CD4-positive, alpha-beta T cell (primary cell): ENCODE measurements around the gene RNF123. TPM values are rescaled to one million over a fixed set of nuclear protein-coding genes. Genes with fewer than 3 reads are reported as not detected.

Source experiments
- ATAC-seq: fragments of 200-7000 bp; cut with Tn5 transposase; one replicate; pipeline ENCODE4 v1.10.0; 2022; ENCODE audit warnings: mild to moderate bottlenecking; ENCODE audit not compliant: poor library complexity
- CTCF ChIA-PET: fragments of 350-600 bp; sonication (Branson Sonifier 250); formaldehyde crosslinking; loops from one replicate; lab custom pipeline; 2021; ENCODE audit warnings: antibody characterized with exemption, inconsistent platforms; lab: Charles Lee
- POLR2A ChIA-PET: fragments of 350-600 bp; sonication (Branson Sonifier 250); formaldehyde crosslinking; loops from one replicate; lab custom pipeline; 2021; ENCODE audit warnings: antibody characterized with exemption, inconsistent platforms; lab: Charles Lee
- DNase-seq, 14 experiments: peaks; one replicate each; pipeline ENCODE4 v3.0.0-alpha.2; 2013 to 2020; ENCODE audit warnings: mixed read lengths in 2 of 14
- H3K27ac ChIP-seq, 2 donors: one replicate each; pipeline versions ENCODE4 v1.5.1 to v1.7.0; 2013; ENCODE audit warnings: low read length in 2 of 2, low read depth in 1 of 2, mild to moderate bottlenecking in 1 of 2
- H3K27me3 ChIP-seq, 2 experiments: 1 replicate in 1 of 2; 2 replicates in 1 of 2; pipeline versions ENCODE4 v1.6.1 to v1.7.0; 2013; ENCODE audit warnings: low read length in 2 of 2, control low read depth in 1 of 2, mild to moderate bottlenecking in 1 of 2, moderate library complexity in 1 of 2; ENCODE audit not compliant: insufficient read depth in 2 of 2, control insufficient read depth in 1 of 2
- H3K36me3 ChIP-seq: one replicate; pipeline ENCODE4 v1.6.1; 2013; ENCODE audit warnings: low read length, control low read depth; ENCODE audit not compliant: insufficient read depth
- H3K4me1 ChIP-seq: one replicate; pipeline ENCODE4 v1.6.1; 2013; ENCODE audit warnings: low read length, control low read depth; ENCODE audit not compliant: insufficient read depth
- H3K4me3 ChIP-seq: one replicate; pipeline ENCODE4 v1.5.1; 2013; ENCODE audit warnings: mild to moderate bottlenecking, low read length, moderate library complexity
- H3K9me3 ChIP-seq, 2 experiments: 1 replicate in 1 of 2; 2 replicates in 1 of 2; pipeline versions ENCODE4 v1.6.1 to v1.7.0; 2013; ENCODE audit warnings: low read length in 2 of 2, mild to moderate bottlenecking in 2 of 2, control low read depth in 1 of 2, moderate library complexity in 1 of 2; ENCODE audit not compliant: control insufficient read depth in 1 of 2, insufficient read depth in 1 of 2
- H3K27ac Mint-ChIP-seq: one replicate; pipeline ENCODE4 v1.8.0; 2020; ENCODE audit warnings: mixed read lengths
- H3K27me3 Mint-ChIP-seq: one replicate; pipeline ENCODE4 v1.8.0; 2021; ENCODE audit warnings: mixed read lengths
- H3K36me3 Mint-ChIP-seq: one replicate; pipeline ENCODE4 v1.8.0; 2021; ENCODE audit warnings: low read depth, mixed read lengths
- H3K4me1 Mint-ChIP-seq: one replicate; pipeline ENCODE4 v1.8.0; 2021; ENCODE audit warnings: low read depth, mixed read lengths
- H3K4me3 Mint-ChIP-seq: one replicate; pipeline ENCODE4 v1.8.0; 2020; ENCODE audit warnings: mild to moderate bottlenecking, mixed read lengths
- H3K9me3 Mint-ChIP-seq: one replicate; pipeline ENCODE4 v1.8.0; 2020; ENCODE audit warnings: mixed read lengths
- CTCF ChIP-seq: fragments of 200-600 bp; IDR thresholded peaks from one replicate; pipeline ENCODE4 v1.8.0; 2022; ENCODE audit warnings: antibody characterized with exemption, mild to moderate bottlenecking
- intact Hi-C, 2 experiments: fragments of 100-400 bp; cut with DNase I in 1 of 2; cut with micrococcal nuclease in 1 of 2; formaldehyde crosslinking; loops; one replicate each; pipeline versions ENCODE4 v1.15.1 to v1.9.0; 2023 to 2025; cut with DNase I, micrococcal nuclease
- total RNA-seq, 174 experiments: library from RNA in 2 of 174; stranded (reverse) in 2 of 174; gene quantifications; one replicate each; pipeline ENCODE4 v1.2.3 and lab custom pipeline; 2021 to 2026

Gene RNF123
- total RNA-seq, 2 experiments from 2014 or later, result 28.8 to 29.7 TPM

- no peak overlapping the region for H3K27ac ChIP-seq
- Mint-ChIP-seq H3K4me3 (no peak overlapping the region), H3K27ac (no peak overlapping the region), H3K36me3 (peaks cover 31% of the 10 kb centered on the region), H3K4me1 (peaks cover 6% of the 10 kb centered on the region), H3K9me3 (no peaks in the 10 kb centered on the region), H3K27me3 (no peaks in the 10 kb centered on the region)
- CTCF ChIA-PET, result no interaction called here
- peaks cover 54% of the 10 kb centered on the region for H3K36me3 ChIP-seq
- intact Hi-C loops, result loop anchor here in 1 of 2 experiments (5.0 kb wide), 1 partner anchor 207 kb away; no protein-coding TSS in a partner anchor
- H3K4me3 ChIP-seq, result no peak overlapping the region
- ATAC-seq (no peak), DNase-seq (no peak)
- TF ChIP-seq CTCF, result no peak
- H3K27me3 ChIP-seq, result no peaks in the 10 kb centered on the region
- H3K4me1 ChIP-seq, result peaks cover 5% of the 10 kb centered on the region
- no peaks in the 10 kb centered on the region for H3K9me3 ChIP-seq
- POLR2A ChIA-PET, result no interaction called here
These were observed 11.2 kb downstream of the RNF123 start for GRCh38 chr3:49700453-49701128.

GRCh38 chr3:49701388-49702077 is 12.2 kb downstream of the RNF123 start:
- CTCF ChIA-PET, result no interaction called here

DNA sequence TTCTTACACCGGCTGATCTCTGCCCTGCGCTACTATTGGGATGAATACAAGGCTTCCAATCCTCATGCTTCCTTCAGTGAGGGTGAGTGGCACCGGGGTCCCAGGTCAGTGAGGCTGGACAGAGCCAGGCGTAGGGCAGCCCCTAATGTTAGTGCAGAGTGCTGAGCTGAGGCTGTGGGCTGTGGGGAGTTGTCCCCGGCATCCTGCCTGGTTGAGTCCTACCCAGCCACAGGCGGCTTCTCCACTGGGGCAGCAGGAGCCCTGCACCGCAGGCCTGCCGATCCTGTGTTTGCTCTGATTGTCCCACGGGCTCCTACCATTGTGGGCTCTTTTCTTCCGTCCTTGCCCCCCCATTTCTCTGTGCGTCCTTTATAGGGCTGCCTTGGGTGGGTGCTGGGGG is 13.3 kb downstream of the RNF123 start:
- intact Hi-C loops, result loop anchor here (1.0 to 5.0 kb wide), 3 partner anchors 16 to 205 kb away; partner anchors contain the start of gene AMIGO3 (in 1 of the 2)
- ChIA-PET POLR2A (no interaction called here), CTCF (interaction anchor here (1.5 to 1.6 kb wide), 2 partner anchors 137 to 163 kb away, joined by 4 to 5 read pairs; no protein-coding TSS in a partner anchor)

More at GRCh38 chr3:49701388-49702077, 12.2 kb downstream of the RNF123 start:
- Mint-ChIP-seq H3K27ac (no peak overlapping the region), H3K9me3 (no peaks in the 10 kb centered on the region), H3K4me3 (no peak overlapping the region), H3K4me1 (peaks cover 6% of the 10 kb centered on the region), H3K36me3 (peaks cover 31% of the 10 kb centered on the region), H3K27me3 (no peaks in the 10 kb centered on the region)
- no peak for TF ChIP-seq CTCF
- Histone ChIP-seq H3K27ac (no peak overlapping the region), H3K27me3 (no peaks in the 10 kb centered on the region), H3K9me3 (no peaks in the 10 kb centered on the region), H3K4me1 (peaks cover 5% of the 10 kb centered on the region), H3K4me3 (no peak overlapping the region), H3K36me3 (peaks cover 58% of the 10 kb centered on the region)
- DNase-seq, result no peak
- intact Hi-C loops, result loop anchor here (2.0 to 5.0 kb wide), 2 partner anchors 17 to 206 kb away; partner anchors contain the start of gene AMIGO3 (in 1 of the 2)
- POLR2A ChIA-PET, result no interaction called here
- no peak for ATAC-seq

More for the DNA sequence above, 13.3 kb downstream of the RNF123 start:
- Mint-ChIP-seq H3K27me3 (no peaks in the 10 kb centered on the region), H3K4me3 (no peak overlapping the region), H3K27ac (no peak overlapping the region), H3K9me3 (no peaks in the 10 kb centered on the region), H3K36me3 (peaks cover 34% of the 10 kb centered on the region), H3K4me1 (peaks cover 6% of the 10 kb centered on the region)
- no peak overlapping the region for H3K27ac ChIP-seq
- ATAC-seq (no peak), DNase-seq (no peak)
- peaks cover 5% of the 10 kb centered on the region for H3K4me1 ChIP-seq
- no peak for TF ChIP-seq CTCF
- H3K36me3 ChIP-seq, result peaks cover 53% of the 10 kb centered on the region
- no peaks in the 10 kb centered on the region for H3K9me3 ChIP-seq
- H3K4me3 ChIP-seq, result no peak overlapping the region
- H3K27me3 ChIP-seq, result no peaks in the 10 kb centered on the region
